GM12872 (cell line): Measurements from ENCODE around the gene MYOZ3.
A peak's percentile ranks its signal among the peaks of the same experiment; 100 is the strongest.

Experiments used
- TF ChIP-seq, protein P1 (sequence below): IDR thresholded peaks from 3 replicates; pipeline ENCODE4 v1.5.1; 2011; ENCODE audit warnings: low read depth, mild to moderate bottlenecking, low read length, moderate library complexity; ENCODE audit not compliant: insufficient read depth

MYOZ3 gene

DNA sequence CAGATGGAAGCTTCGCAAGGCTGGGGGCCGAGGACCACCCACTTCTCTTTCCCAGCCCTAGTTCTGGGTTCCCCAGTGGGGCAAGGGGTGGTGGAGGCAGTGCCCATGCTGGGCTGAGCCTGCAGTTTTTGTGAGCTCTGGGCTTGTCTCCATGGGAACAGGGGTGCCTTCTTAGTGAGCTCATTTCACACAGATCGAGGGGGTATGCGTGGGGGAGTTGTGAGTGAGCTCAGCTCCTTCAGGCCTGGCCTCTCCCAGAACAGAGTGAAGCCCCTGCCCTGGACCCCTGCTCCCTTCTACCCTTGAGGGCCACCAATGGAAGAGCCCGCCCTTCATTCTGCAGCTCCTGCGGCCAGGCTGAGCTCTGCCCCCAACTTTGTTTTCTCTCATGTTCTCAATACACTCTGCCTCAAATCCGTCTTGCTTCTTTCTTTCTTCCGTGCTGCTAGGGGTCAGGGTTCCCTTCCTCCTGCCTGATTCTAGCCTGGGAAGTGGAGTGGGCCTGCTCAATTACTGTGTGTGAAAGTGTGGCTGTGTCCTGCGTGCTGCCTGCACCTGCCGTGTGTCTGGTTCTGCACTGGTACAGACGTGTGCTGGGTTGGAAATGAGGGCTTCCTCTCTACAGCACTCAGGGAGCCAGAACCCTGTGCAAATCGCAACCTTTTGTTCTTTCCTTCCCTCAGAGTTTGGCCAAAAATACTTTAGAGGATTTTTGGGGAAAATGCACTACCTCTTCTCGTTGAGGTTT, 9.0 kb upstream of the MYOZ3 start:
- TF ChIP-seq, protein P1, sequence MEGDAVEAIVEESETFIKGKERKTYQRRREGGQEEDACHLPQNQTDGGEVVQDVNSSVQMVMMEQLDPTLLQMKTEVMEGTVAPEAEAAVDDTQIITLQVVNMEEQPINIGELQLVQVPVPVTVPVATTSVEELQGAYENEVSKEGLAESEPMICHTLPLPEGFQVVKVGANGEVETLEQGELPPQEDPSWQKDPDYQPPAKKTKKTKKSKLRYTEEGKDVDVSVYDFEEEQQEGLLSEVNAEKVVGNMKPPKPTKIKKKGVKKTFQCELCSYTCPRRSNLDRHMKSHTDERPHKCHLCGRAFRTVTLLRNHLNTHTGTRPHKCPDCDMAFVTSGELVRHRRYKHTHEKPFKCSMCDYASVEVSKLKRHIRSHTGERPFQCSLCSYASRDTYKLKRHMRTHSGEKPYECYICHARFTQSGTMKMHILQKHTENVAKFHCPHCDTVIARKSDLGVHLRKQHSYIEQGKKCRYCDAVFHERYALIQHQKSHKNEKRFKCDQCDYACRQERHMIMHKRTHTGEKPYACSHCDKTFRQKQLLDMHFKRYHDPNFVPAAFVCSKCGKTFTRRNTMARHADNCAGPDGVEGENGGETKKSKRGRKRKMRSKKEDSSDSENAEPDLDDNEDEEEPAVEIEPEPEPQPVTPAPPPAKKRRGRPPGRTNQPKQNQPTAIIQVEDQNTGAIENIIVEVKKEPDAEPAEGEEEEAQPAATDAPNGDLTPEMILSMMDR: no peak

DNA sequence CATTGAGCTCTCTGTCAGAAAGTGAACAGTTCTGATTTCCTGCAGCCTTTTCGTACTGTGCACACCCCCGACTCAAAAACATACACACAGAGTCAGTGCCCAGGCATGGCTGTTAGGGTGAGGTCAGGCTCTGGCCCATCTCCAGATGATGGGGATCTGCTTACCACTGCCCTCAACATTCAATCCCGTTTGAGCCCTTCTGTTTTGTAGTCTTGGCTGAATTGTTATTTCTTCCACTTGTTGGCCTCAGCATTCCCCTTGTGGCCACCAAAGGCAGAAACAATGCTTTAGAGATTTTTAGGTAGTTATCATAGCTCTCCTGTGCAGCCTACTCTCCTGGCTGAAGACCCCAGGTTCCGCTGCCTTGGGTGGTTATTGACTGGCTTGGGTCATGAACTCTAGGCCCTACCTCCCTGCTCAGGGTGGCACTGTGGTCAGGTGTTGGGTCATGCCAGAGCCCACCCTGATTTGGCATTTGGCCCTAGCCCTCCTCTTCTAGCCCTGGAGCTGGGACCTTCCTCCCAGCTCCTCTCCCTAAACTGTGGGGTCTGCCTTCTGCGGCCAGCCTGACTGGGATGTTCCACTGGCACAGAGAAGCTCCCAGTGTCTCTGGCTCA, 7.8 kb upstream of the MYOZ3 start:
- TF ChIP-seq, protein P1: 0 out of 3 replicates have a peak, but pooled peaks have one; percentile 13

DNA sequence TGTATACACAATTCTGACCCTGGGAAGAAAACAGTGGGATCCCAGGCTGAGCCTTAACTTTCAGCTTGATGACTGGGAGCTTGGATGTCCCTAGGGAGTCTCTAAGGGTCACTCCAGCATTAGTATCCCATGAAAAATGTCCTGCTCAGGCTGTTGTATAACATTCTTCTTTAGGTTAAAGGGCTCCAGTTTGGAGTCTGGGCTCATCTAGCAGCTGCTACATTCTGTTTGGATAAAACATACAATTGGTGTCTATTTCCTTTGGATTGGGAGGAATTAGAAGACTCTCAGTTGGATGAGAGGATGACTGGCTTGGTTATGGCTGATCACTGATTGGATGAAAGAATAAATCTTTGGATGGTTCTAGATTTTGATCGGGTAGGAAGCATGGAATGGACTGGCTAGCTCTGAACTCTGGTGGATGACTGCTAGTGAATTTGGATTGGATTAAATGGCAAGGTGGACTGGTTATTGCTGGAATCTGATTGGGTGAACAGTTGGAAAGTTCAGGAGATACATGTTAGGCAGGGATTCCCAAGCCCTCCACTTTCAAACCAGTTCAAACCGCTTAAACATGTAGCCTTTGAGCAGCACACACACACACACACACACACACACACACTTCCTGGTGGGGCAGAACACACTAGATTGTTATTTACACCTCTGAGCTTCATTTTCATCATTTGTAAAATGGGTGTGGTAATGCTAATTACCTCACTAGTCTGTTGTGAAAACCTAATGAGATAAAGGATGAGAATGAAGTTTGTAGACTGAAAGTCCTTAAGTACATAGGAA, 7.1 kb upstream of the MYOZ3 start:
- TF ChIP-seq, protein P1: no peak

DNA sequence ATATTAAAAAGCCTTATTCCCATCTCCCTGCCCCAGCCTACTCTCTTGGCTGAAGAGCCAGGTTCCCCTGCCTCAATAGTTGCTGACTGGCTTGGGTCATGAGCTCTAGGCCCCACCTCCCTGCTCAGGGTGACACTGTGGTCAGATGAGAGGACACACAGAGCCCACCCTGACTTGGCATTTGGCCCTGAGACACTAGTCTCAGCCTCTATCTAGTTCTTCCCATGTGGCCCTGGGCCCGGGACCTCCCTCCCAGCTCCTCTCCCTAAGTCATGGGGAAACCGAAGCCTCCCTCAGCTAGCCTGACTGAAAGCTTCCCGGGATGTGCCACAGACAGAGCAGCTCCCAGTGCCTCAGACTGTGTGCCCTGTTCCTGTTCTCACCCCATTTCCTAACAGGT, 5.8 kb upstream of the MYOZ3 start:
- TF ChIP-seq, protein P1: no peak

DNA sequence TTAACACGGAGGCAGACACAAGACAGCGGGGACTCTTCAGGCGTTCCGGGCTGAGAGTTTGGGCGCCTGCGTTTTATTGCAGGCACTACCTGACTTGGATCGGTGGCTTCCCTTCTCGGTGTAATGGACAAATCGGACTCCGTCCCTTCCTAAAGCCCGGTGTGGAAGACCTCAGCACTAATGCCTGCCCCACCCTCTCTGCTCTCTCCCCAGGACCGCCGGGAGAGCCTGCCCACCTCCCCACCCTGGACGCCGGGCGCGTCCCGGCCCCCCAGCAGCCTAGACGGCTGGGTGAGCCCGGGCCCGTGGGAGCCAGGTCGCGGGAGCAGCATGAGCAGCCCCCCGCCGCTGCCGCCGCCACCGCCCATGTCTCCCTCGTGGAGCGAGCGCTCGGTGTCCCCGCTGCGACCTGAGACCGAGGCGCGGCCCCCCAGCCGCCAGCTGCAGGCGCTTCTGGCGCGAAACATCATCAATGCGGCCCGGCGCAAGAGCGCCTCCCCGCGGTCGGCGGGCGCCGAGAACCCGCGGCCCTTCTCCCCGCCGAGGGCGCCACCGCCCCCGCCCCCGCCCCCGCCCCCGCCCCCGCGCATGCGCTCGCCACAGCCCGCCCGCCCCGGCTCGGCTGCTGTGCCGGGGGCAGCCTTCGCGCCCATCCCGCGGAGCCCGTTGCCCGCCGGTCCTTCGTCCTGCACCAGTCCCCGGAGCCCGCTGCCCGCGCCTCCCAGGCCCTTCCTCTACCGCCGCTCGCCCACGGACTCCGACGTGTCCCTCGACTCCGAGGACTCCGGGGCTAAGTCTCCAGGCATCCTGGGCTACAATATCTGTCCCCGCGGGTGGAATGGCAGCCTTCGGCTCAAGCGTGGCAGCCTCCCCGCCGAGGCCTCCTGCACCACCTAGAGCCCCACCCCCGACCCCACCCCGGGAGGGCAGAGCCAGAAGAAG, 4.6 kb upstream of the MYOZ3 start:
- TF ChIP-seq, protein P1: peak; percentile 73

DNA sequence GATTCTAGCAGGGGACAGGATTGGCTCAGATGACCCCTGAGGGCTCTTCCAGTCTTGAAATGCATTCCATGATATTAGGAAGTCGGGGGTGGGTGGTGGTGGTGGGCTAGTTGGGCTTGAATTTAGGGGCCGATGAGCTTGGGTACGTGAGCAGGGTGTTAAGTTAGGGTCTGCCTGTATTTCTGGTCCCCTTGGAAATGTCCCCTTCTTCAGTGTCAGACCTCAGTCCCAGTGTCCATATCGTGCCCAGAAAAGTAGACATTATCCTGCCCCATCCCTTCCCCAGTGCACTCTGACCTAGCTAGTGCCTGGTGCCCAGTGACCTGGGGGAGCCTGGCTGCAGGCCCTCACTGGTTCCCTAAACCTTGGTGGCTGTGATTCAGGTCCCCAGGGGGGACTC, 2.9 kb upstream of the MYOZ3 start:
- TF ChIP-seq, protein P1: no peak
